Endothelial cell of umbilical vein (primary cell): ENCODE data around the gene OGFOD2. TPM values are rescaled to one million over a fixed set of nuclear protein-coding genes. Genes with fewer than 3 reads are reported as not detected.

Experiments used
- BruUV-seq: library from RNA; stranded (reverse); fragments of 400-500 nt; replicated peaks from 2 replicates; lab custom pipeline; 2021; lab: Mats Ljungman, UMichigan
- CTCF ChIA-PET: fragments of 300-600, 350-600 bp; sonication (Branson Sonifier 250); formaldehyde crosslinking; loops from one replicate; lab custom pipeline; 2021; ENCODE audit warnings: antibody characterized with exemption, inconsistent platforms; lab: Charles Lee
- POLR2A ChIA-PET: fragments of 300-600, 350-600 bp; sonication (Branson Sonifier 250); formaldehyde crosslinking; loops from one replicate; lab custom pipeline; 2021; ENCODE audit warnings: antibody characterized with exemption, inconsistent platforms; lab: Charles Lee
- DNase-seq: peaks from one replicate; pipeline ENCODE4 v3.0.0-alpha.2; 2011; ENCODE audit warnings: low read depth, low spot score
- FAIRE-seq: peaks from 2 replicates; lab custom pipeline; 2011; peaks lifted over from hg19 to GRCh38; lab: Jason Lieb, UNC
- H2AFZ ChIP-seq: 2 replicates; pipeline ENCODE4 v1.6.0; 2012; ENCODE audit warnings: low read depth, low read length, control low read depth, inconsistent platforms
- H3K27ac ChIP-seq: 2 replicates; pipeline ENCODE4 v1.5.1; 2011; ENCODE audit warnings: low read depth, mild to moderate bottlenecking, control low read depth, low read length, moderate library complexity; ENCODE audit not compliant: insufficient read depth
- H3K27me3 ChIP-seq, 2 experiments: 2 replicates each; pipeline versions ENCODE4 v1.6.0 to v1.6.1; 2011; ENCODE audit warnings: low read length in 2 of 2, mixed read lengths in 1 of 2; ENCODE audit not compliant: control insufficient read depth in 2 of 2, insufficient read depth in 2 of 2
- H3K36me3 ChIP-seq, 2 experiments: 2 replicates in 1 of 2; 3 replicates in 1 of 2; pipeline ENCODE4 v1.5.1; 2011; ENCODE audit warnings: low read length in 2 of 2, mild to moderate bottlenecking in 1 of 2, moderate library complexity in 1 of 2; ENCODE audit not compliant: control insufficient read depth in 2 of 2, insufficient read depth in 2 of 2; ENCODE audit errors: extremely low read depth in 1 of 2
- H3K4me1 ChIP-seq: 3 replicates; pipeline ENCODE4 v1.5.1; 2011; ENCODE audit warnings: mild to moderate bottlenecking, low read length; ENCODE audit not compliant: control insufficient read depth, insufficient read depth; ENCODE audit errors: extremely low read depth
- H3K4me2 ChIP-seq: 2 replicates; pipeline ENCODE4 v1.6.1; 2011; ENCODE audit warnings: low read length, control low read depth, mixed read lengths; ENCODE audit not compliant: insufficient read depth
- H3K4me3 ChIP-seq, 3 experiments: fragments of 200-600 bp in 1 of 3; sonication (generic), shearing (Covaris generic) in 1 of 3; replicated peaks in 1 of 3; 2 replicates each; pipeline ENCODE4 v1.5.1; 2011 to 2016; ENCODE audit warnings: control low read depth in 3 of 3, low read length in 3 of 3, mild to moderate bottlenecking in 2 of 3, inconsistent platforms in 1 of 3, low read depth in 1 of 3, moderate library complexity in 1 of 3; ENCODE audit not compliant: insufficient read depth in 1 of 3
- H3K79me2 ChIP-seq: 2 replicates; pipeline ENCODE4 v1.6.0; 2012; ENCODE audit warnings: low read length, inconsistent platforms; ENCODE audit not compliant: control insufficient read depth, insufficient read depth
- H3K9ac ChIP-seq: replicated peaks from 2 replicates; pipeline ENCODE3; 2011; ENCODE audit warnings: low read length, control low read depth; ENCODE audit not compliant: insufficient read depth; ENCODE audit errors: extremely low read depth
- H3K9me1 ChIP-seq: replicated peaks from 3 replicates; pipeline ENCODE4 v1.6.0; 2011; ENCODE audit warnings: mild to moderate bottlenecking, low read length; ENCODE audit not compliant: control insufficient read depth, insufficient read depth; ENCODE audit errors: extremely low read depth
- H3K9me3 ChIP-seq: replicated peaks from 2 replicates; pipeline ENCODE4 v1.5.1; 2012; ENCODE audit warnings: low read length, inconsistent platforms; ENCODE audit not compliant: control insufficient read depth, insufficient read depth
- H4K20me1 ChIP-seq: replicated peaks from 2 replicates; pipeline ENCODE3; 2011; ENCODE audit warnings: mild to moderate bottlenecking, low read length; ENCODE audit not compliant: control insufficient read depth, insufficient read depth; ENCODE audit errors: extremely low read depth
- CTCF ChIP-seq, 2 donors: IDR thresholded peaks; 1 replicate in 1 of 2; 2 replicates in 1 of 2; pipeline ENCODE4 v1.5.1; 2011; ENCODE audit warnings: low read length in 2 of 2, mild to moderate bottlenecking in 2 of 2, moderate library complexity in 2 of 2, control low read depth in 1 of 2, inconsistent platforms in 1 of 2, low read depth in 1 of 2; ENCODE audit not compliant: insufficient read depth in 1 of 2; ENCODE audit errors: extremely low read depth in 1 of 2
- EZH2 ChIP-seq: IDR thresholded peaks from 2 replicates; pipeline ENCODE4 v1.6.1; 2012; ENCODE audit warnings: borderline replicate concordance, low read depth, mild to moderate bottlenecking, moderate library complexity, low read length, inconsistent platforms; ENCODE audit not compliant: severe bottlenecking
- MYC ChIP-seq: IDR thresholded peaks from one replicate; pipeline ENCODE4 v1.6.1; 2011; ENCODE audit warnings: mild to moderate bottlenecking, low read depth, low read length
- POLR2A ChIP-seq: IDR thresholded peaks from 2 replicates; pipeline ENCODE4 v1.6.1; 2012; ENCODE audit warnings: low read depth, mild to moderate bottlenecking, control low read depth, low read length
- dilution Hi-C: fragments of 300-500 bp; cut with MboI; formaldehyde crosslinking; loops from one replicate; pipeline ENCODE4 v1.15.0; 2019; ENCODE audit warnings: low sequenced_read_pairs; ENCODE audit not compliant: extremely low pct_ligation_motif_present
- intact Hi-C: fragments of 100-400 bp; cut with micrococcal nuclease; formaldehyde crosslinking; loops from one replicate; pipeline ENCODE4 v1.10.0; 2022
- polyA plus RNA-seq, 4 experiments: library from polyadenylated mRNA; depleted of rRNA in 3 of 4; stranded (reverse) in 3 of 4; unstranded in 1 of 4; fragments of >200 nt; gene quantifications; 2 replicates each; pipeline versions ENCODE4 v1.2.1 to v1.2.3, GENCODE V29; 2011 to 2012; ENCODE audit warnings: missing spikeins in 1 of 4
- total RNA-seq: library from RNA; stranded (reverse); gene quantifications from 2 replicates; pipeline ENCODE4 v1.2.3, GENCODE V29; 2021
- TF ChIP-seq, protein P1 (sequence below): IDR thresholded peaks from 2 replicates; pipeline ENCODE4 v1.6.1; 2011; ENCODE audit not compliant: insufficient read depth, insufficient read length

The OGFOD2 gene
- total and polyA plus RNA-seq, 2 donors (not counting 3 experiments of a cell fraction or from before 2014, with no cell fraction given) = 16.8 to 24.1 TPM

DNA sequence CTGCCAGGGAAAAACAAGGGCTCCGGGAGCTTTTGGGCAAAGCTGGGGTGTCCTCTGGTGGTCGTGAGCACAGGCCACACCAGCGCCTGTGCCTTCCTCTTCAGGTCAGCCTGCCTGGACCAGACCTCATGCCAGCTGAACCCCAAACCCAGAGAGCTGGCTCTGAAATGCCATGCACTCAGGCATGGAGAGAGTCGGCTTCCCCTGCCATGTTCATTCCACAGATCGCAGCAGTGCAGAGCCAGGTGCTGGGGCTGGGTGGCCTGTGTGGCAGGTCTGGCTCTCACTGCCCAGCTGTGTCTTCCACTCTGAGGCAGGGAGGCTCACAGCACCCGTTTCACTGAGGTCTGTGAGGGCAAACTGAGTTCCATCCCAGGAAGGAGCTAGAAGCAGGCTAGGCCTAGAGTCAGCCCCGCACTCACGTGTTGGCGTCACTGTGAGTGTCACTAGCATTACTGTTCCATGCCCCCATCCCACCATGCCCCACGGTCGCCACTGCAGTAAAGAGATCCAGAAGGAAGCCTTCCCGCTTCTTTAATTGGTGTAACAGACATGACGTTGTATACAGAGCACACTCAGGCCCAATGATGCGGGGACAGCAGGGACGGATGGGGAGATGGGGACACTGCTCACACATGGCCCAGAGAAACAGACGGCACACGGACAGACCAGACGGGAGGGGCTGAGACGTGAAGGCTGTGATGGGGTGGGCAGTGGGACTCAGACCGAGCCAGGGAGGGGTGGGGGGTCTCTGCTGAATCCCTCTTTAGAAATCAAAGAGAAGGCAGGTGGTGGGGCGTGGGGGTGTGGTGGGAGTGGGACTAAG lies 8.1 kb downstream of the OGFOD2 start:
- DNase-seq (no peak), FAIRE-seq (no peak)
- intact Hi-C loops = no loop called here
- Histone ChIP-seq H4K20me1 (no peaks in the 10 kb centered on the region), H3K79me2 (peaks cover 23% of the 10 kb centered on the region), H3K9me3 (no peaks in the 10 kb centered on the region), H3K36me3 (peaks cover 0 to 8% of the 10 kb centered on the region in 2 experiments), H3K9ac (no peak overlapping the region), H3K4me1 (peaks cover 35% of the 10 kb centered on the region), H3K27ac (no peak overlapping the region), H3K9me1 (no peaks in the 10 kb centered on the region), H3K4me3 (no peak overlapping the region), H2AFZ (no peak overlapping the region), H3K27me3 (no peaks in the 10 kb centered on the region), H3K4me2 (no peak overlapping the region)
- ChIA-PET CTCF (interaction anchor here (0.6 to 2.9 kb wide), 2 partner anchors 17 to 255 kb away, joined by 3 to 21 read pairs; partner anchors contain the start of gene ABCB9), POLR2A (interaction anchor here (1.2 kb wide), 1 partner anchor 250 kb away, joined by 3 read pairs; the partner anchor contains the start of genes MPHOSPH9 and MTRFR)
- dilution Hi-C loops = no loop called here
- TF ChIP-seq CTCF (IDR thresholded peaks at IDR 0.05; ENCODE audit: extremely low read depth in 1 of 2, insufficient read depth in 1 of 2, low read depth in 1 of 2, low read length in 2 of 2) (no peak), MYC (no peak), POLR2A (no peak), EZH2 (no peak)
- TF ChIP-seq, protein P1, sequence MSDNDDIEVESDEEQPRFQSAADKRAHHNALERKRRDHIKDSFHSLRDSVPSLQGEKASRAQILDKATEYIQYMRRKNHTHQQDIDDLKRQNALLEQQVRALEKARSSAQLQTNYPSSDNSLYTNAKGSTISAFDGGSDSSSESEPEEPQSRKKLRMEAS = no peak
- no TSS peak for BruUV-seq
